Osteoblast (primary cell): Measurements from ENCODE around the gene GNB3. TPM values are rescaled to one million over a fixed set of nuclear protein-coding genes. Genes with fewer than 3 reads are reported as not detected.

Source experiments
- DNase-seq: peaks from one replicate; pipeline ENCODE4 v3.0.0; 2011; ENCODE audit warnings: low spot score, mixed read lengths; ENCODE audit not compliant: insufficient read length; ENCODE audit errors: missing footprints
- H2AFZ ChIP-seq: 2 replicates; pipeline ENCODE4 v1.6.0; 2011; ENCODE audit warnings: mild to moderate bottlenecking, low read length
- H3K27ac ChIP-seq: 2 replicates; pipeline ENCODE4 v1.5.1; 2011; ENCODE audit warnings: mild to moderate bottlenecking, low read depth, low read length, moderate library complexity
- H3K27me3 ChIP-seq: 2 replicates; pipeline ENCODE4 v1.6.0; 2012; ENCODE audit warnings: mild to moderate bottlenecking, control low read depth, inconsistent platforms, low read length, moderate library complexity; ENCODE audit not compliant: insufficient read depth
- H3K36me3 ChIP-seq: 2 replicates; pipeline ENCODE4 v1.5.1; 2011; ENCODE audit warnings: mild to moderate bottlenecking, low read length, control low read depth, moderate library complexity; ENCODE audit not compliant: insufficient read depth
- H3K4me1 ChIP-seq: 2 replicates; pipeline ENCODE4 v1.5.1; 2011; ENCODE audit warnings: mild to moderate bottlenecking, low read length, control low read depth, moderate library complexity; ENCODE audit not compliant: insufficient read depth
- H3K4me2 ChIP-seq: 2 replicates; pipeline ENCODE4 v1.6.0; 2011; ENCODE audit warnings: mild to moderate bottlenecking, low read length; ENCODE audit not compliant: insufficient read depth
- H3K4me3 ChIP-seq: fragments of 200-600 bp; sonication (generic); 3 replicates; pipeline ENCODE4 v1.5.1; 2012; ENCODE audit warnings: mild to moderate bottlenecking, low read length, inconsistent platforms; ENCODE audit not compliant: insufficient read depth
- H3K79me2 ChIP-seq: 2 replicates; pipeline ENCODE4 v1.6.0; 2012; ENCODE audit warnings: mild to moderate bottlenecking, low read length, control low read depth, inconsistent platforms; ENCODE audit not compliant: insufficient read depth
- H3K9me3 ChIP-seq: 2 replicates; pipeline ENCODE4 v1.5.1; 2011; ENCODE audit warnings: low read depth, low read length, control low read depth
- H4K20me1 ChIP-seq: 2 replicates; pipeline ENCODE4 v1.6.0; 2012; ENCODE audit warnings: mild to moderate bottlenecking, low read length, control low read depth; ENCODE audit not compliant: insufficient read depth
- CTCF ChIP-seq: IDR thresholded peaks from 2 replicates; pipeline ENCODE4 v1.5.1; 2011; ENCODE audit warnings: mild to moderate bottlenecking, low read depth, low read length, moderate library complexity; ENCODE audit errors: extremely low read depth
- total RNA-seq: library from RNA; depleted of rRNA; stranded (reverse); fragments of >200 nt; gene quantifications from 2 replicates; pipeline ENCODE4 v1.2.3, GENCODE V29; 2012

GNB3 gene
- total RNA-seq, 1 donor = 1.4 TPM

- Histone ChIP-seq H3K79me2 (peaks cover 7% of the 10 kb centered on the region), H3K9me3 (no peaks in the 10 kb centered on the region), H3K4me3 (no peak overlapping the region), H3K27ac (no peak overlapping the region), H4K20me1 (peaks cover 16% of the 10 kb centered on the region), H3K36me3 (peaks cover 67% of the 10 kb centered on the region), H3K4me2 (no peak overlapping the region), H3K27me3 (no peaks in the 10 kb centered on the region), H3K4me1 (no peaks in the 10 kb centered on the region), H2AFZ (no peak overlapping the region)
- TF ChIP-seq CTCF = no peak
- DNase-seq = peak; percentile 63
These were observed 3.9 kb upstream of the GNB3 start for GRCh38 chr12:6836851-6837250.

GRCh38 chr12:6837370-6838060 is 3.2 kb upstream of the GNB3 start:
- Histone ChIP-seq H3K4me3 (no peak overlapping the region), H3K9me3 (no peaks in the 10 kb centered on the region), H2AFZ (no peak overlapping the region), H3K27ac (no peak overlapping the region), H3K4me2 (no peak overlapping the region), H3K27me3 (no peaks in the 10 kb centered on the region), H3K4me1 (no peaks in the 10 kb centered on the region), H3K79me2 (peaks cover 5% of the 10 kb centered on the region), H4K20me1 (peaks cover 16% of the 10 kb centered on the region), H3K36me3 (peaks cover 68% of the 10 kb centered on the region)
- TF ChIP-seq CTCF = no peak
- DNase-seq = no peak

GRCh38 chr12:6838854-6839253 is 1.9 kb upstream of the GNB3 start:
- Histone ChIP-seq H3K9me3 (no peaks in the 10 kb centered on the region), H3K36me3 (peaks cover 74% of the 10 kb centered on the region), H3K27me3 (no peaks in the 10 kb centered on the region), H2AFZ (no peak overlapping the region), H4K20me1 (peaks cover 11% of the 10 kb centered on the region), H3K4me2 (no peak overlapping the region), H3K4me1 (no peaks in the 10 kb centered on the region), H3K4me3 (no peak overlapping the region), H3K79me2 (peaks cover 2% of the 10 kb centered on the region), H3K27ac (no peak overlapping the region)
- DNase-seq = peak; percentile 38
- TF ChIP-seq CTCF = no peak

- H3K4me2 ChIP-seq = no peak overlapping the region
- peaks cover 72% of the 10 kb centered on the region for H3K36me3 ChIP-seq
- peaks cover 8% of the 10 kb centered on the region for H4K20me1 ChIP-seq
- H2AFZ ChIP-seq = no peak overlapping the region
- H3K9me3 ChIP-seq = no peaks in the 10 kb centered on the region
- H3K27ac ChIP-seq = no peak overlapping the region
- DNase-seq = peak; percentile 51
- H3K27me3 ChIP-seq = no peaks in the 10 kb centered on the region
- no peak overlapping the region for H3K4me3 ChIP-seq
- no peak for TF ChIP-seq CTCF
- H3K4me1 ChIP-seq = no peaks in the 10 kb centered on the region
- H3K79me2 ChIP-seq = no peaks in the 10 kb centered on the region
These were observed 1.1 kb upstream of the GNB3 start for GRCh38 chr12:6839482-6840201.
